Activated naive CD4-positive, alpha-beta T cell treated with anti-CD3 and anti-CD28 coated beads, Interleukin-2, amount 50 U/mL, for 16 hours (primary cell): Measurements from ENCODE around the gene PARN.

Source experiments
- DNase-seq: peaks from one replicate; pipeline ENCODE4 v3.0.0-alpha.2; 2020

The PARN gene

DNA sequence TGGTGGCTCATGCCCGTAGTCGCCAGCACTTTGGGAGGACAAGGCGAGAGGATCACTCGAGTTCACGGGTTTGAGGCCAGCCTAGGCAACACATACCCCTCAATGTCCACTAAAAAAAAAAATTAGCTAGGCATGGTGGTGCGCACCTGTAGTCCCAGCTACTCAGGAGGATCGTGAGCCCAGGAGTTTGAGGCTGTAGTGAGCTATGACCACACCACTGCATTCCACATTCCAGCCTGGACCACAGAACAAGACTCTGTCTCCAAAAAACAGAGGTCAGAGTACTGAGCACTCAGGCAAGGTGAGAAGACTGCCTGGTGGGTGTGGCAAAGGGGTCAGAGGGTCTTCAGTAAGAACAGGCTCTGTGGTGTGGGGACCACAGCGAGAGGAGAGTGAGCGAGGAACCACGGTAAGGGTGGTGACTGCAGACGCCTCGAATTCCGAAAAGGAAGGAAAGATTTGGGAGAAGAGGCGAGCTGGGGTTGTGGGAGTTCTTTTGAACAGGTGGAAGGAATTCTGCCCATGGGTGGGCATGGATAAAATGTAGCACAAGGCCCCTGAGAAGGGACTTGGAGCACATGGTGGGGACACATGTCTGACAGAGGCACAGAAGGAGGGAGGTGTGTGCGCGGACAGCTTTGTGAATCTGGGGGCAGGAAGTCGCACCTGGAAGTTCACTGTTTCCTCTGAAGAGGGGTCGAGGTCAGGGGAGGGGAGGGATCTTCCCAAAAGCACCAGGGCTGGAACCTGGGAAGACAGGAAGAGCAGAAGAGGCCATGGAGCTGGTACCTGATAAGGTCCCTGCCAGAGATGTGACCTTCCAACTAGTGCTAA lies 134.6 kb downstream of the PARN start:
- no peak for DNase-seq

DNA sequence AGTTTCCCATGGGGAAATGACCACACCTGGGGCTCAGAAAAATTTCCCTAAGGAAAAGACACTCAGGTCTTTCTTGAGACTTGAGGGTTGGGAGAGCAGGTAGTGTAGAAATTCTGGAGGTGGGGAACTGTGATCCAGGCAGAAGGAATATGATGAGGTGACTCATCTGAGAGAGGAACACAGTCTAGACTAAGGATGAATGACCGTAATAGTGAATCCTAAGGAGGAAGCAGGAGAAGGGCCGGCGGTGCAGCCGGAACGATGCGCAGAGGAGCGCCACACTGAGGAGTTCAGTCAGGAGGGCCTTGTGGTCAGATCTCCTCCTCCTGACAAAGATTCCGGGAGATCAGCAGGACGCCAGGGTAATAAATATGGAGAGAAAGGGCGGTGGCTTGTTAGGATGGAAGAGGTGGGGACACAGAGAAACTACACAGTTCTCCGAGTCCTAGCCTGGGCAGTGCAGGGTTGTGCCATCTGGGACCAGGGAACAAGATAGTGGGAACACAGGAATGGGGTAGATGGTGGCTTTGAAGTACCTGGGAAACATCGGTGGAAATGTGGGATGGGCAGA lies 135.6 kb downstream of the PARN start:
- DNase-seq, result no peak

DNA sequence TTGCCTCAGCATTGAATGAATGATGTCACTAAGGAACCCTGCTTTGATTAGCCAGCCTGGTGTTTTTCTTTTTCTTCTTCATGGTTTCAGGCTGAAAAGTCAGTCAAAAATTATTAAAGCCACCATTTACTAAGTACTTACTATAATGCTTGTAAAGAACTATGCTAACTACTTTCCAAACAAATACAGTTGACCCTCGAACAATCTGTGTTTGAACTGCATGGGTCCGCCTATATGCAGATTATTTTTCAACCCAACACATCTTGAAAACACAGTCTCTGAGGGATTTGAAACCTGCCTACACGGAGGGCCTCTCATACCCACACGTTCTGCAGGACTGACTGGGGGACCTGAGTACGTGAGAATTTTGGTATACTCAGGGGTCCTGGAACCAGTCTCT lies 136.3 kb downstream of the PARN start:
- DNase-seq, result no peak

DNA sequence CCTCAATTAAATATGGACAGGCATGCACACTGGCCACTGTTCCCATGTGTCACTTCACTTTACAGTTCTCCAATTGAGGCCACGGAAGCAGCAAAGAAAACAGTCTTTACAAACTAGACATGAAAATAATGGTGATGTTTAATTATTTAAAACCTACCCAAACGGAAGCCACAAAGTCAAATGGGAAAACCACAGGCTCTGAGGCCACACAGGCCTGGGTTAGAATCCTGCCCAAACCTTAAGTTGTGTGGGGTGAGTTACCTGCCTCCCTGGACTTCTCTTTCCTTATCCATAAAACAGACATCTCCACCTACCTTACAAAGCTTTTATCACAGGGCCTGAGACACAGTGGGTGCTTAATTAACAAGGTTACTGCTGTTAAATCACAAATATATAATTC lies 137.4 kb downstream of the PARN start:
- no peak for DNase-seq

DNA sequence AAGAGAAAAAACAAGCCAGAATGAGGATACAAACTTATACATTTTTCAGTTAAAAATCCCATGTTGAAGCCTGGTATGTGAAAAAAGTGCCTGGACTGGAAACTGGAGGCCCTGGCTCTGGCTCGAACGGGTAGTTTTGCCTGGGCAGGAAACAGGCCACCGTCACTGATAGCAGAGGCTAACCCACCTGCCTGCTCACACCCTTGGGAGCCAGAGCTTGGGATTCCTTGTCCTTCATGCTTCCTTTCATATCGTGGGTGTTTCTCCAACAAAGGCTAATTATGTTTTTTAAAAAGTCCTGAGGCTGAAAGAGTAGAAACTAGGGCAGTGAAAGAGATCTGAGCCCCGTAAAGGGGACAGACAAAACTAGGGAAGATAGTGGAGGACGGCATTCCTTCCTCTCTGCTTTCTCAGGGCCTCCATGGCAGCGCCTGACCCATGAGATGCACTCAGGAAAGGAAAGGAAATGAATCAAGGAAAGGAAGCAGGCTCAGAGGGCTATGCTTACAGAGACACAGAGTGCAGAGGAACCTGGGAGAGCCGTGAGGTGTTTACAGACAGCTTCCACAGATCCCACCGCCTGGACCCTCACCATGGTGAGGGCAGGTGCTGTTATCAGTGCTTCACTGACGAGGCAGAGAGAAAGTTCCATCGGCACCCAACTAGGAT lies 138.1 kb downstream of the PARN start:
- no peak for DNase-seq

DNA sequence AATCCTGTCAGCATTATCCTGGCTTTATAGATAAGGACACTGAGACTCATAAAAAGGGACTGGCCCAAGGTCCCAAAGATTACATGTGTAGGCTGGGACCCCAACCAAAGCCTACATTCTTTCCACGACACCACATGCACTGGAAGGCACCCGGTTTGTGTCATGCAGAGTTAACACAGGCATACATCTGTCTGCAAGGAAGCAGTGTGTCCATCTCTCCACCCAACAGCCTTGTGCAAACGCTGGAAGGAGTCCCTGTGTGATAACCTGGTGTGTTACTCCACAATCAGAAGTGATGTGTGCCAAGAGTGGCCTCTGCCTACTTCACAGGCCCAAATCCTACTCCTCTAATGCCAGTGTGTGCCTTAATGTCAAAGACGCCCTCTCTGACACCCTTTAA lies 139.8 kb downstream of the PARN start:
- DNase-seq, result no peak

DNA sequence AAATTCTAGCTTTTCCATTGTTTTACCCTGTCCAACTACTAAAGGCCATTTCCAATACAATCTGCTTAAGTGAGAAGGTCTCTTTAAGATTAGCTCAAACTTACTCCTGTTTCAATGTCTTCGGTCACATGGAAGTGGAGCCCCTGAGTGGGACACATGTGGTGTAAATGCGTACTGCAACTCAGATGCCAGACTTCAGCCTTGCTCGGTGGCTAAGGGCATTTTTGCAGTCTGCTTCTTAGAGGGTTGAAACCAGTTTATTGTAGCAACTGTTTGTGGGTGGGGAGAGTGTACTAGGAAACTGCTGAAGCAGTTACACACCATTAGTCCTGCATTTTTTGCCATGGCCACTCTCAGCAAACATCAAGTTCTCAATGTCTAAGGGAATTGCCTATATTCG lies 140.6 kb downstream of the PARN start:
- DNase-seq, result no peak

DNA sequence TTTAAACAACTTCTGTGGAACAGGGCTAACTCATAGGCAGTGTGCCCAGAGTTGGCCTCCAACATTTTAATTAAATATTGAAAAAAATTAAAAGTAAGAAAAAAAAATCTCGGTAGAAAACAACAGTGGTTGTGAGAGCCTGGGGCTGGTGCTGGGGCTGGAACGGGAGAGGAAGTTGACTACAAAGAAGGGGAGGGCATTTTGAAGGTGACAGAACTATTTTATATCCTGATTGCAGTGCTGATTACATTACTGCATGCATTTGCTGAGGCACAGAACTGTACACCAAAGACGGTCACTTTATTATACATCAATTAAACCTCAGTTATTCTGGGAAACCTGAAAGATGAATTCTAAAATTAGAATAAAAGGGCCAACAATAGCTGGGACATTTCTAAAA lies 142.5 kb downstream of the PARN start:
- DNase-seq, result no peak

DNA sequence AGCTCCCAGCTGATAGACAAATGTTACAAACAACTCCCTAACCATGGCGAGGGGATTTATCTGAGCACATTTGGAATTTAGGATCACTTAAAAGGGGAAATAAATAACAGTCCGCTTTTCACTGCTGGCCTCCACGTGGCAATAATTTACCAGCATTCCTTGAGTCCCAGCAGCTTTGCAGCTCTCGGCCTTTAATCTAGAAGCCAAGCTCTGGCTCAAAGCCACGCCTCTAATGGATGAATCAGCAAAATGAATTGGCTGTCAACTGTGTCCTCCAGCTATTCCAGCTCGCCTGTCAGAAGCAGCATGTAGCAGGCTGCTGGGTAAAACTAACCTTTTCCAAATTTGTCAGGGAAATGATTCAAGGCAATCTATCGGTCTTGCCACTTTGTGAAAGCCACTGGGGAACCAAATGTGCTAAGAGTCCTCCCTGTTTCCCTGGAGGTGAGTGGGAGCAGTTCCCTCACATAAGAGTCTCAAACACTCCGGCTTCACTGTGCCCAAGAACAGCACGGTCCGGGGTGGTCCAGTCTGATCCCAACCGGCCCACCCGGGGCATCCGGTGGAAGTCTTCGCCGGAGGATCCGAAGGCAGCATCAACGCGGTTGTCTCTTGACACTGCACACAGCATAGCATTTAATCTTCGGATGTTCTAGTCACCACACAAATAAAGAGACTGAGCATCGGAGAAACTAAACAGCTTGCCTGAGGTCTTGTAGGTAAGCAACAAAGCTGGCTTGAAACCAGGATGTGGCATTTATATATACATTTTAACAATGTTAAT lies 143.3 kb downstream of the PARN start:
- DNase-seq, result no peak

DNA sequence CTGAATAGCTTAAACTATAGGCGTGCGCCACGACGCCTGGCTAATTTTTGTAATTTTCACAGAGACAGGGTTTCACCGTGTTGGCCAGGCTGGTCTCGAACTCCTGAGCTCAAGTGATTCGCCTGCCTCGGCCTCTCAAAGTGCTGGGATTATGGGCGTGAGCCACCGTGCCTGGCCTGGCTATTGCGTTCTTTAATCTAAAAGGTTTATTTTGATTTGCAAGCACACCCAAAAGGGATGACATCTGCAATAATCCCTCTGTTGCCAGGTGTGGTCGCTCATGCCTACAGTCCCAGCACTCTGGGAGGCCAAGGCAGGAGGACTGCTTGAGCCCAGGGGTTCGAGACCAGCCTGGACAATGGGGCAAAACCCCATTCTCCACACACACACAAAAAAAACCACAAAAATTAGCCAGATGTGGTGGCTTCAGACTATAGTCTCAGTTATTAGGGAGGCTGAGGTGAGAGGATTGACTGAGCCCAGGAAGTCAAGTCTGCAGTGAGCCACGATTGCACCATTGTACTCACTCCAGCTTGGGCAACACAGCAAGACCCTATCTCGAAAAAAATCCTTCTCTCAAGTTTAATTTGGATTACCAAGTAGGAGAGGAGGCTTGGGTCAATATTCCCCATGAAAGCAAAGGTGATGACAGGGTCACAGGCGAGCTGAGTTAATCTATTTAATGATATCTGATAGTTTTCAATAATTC lies 144.1 kb downstream of the PARN start:
- no peak for DNase-seq

DNA sequence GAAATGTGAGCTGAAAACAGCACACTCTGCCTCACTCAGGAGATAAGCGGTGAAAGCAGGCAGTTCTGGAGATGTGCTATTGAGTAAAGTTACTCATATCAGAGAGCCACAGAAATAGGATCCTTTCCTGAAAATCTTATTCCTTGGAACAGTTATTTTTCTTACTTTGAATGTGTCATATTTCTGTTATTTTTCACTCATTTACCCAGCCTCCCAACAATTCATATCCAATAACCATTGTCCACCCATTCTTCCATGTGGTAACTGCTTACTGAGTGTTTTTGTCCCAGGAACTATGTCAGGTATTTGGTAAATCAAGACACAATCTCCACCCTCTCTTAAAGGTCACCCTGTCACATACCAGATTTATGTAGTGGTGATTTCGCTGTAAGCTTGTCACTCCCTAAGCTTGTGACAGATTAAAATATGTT lies 144.9 kb downstream of the PARN start:
- no peak for DNase-seq

DNA sequence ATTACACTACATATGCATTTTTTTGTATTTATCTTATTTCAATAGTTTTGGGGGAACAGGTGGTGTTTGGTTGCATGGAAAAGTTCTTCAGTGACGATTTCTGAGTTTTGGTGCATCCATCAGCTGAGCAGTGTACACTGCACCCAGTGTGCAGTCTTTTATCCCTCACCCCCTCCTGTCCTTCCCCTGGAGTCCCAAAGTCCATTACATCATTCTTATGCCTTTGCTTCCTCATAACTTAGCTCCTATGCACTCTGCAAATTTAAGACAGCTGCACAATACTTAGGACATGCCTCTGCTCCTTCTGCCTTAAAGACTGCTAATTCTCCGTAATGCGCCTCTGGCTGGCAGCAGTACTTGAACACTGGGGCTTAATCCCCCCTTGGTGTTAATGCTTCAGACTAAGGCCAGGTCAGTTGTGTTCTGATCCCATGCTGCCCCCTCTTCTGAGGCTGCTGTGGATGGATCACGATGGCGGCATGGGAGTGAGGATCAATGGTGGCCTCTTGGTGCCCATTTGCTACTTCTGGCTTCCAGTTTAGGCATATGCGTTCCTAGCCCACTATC lies 146.2 kb downstream of the PARN start:
- no peak for DNase-seq

DNA sequence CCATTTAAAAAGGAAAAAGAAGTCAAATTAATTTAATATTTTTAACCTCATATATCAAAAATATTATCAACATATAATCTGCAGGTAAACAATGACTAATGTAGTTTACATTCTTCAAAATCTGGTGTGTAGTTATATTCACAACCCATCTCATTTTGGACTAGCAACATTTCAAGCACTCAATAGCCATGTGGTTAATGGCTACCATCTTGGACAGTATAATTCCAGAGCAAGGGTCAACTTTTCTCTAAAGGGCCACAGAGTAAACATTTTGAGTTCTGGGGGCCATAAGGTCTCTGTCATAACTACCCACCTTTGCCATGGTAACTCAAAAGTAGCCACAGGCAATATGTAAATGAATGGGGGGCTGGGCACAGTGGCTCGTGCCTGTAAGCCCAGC lies 153.9 kb downstream of the PARN start:
- DNase-seq, result no peak

DNA sequence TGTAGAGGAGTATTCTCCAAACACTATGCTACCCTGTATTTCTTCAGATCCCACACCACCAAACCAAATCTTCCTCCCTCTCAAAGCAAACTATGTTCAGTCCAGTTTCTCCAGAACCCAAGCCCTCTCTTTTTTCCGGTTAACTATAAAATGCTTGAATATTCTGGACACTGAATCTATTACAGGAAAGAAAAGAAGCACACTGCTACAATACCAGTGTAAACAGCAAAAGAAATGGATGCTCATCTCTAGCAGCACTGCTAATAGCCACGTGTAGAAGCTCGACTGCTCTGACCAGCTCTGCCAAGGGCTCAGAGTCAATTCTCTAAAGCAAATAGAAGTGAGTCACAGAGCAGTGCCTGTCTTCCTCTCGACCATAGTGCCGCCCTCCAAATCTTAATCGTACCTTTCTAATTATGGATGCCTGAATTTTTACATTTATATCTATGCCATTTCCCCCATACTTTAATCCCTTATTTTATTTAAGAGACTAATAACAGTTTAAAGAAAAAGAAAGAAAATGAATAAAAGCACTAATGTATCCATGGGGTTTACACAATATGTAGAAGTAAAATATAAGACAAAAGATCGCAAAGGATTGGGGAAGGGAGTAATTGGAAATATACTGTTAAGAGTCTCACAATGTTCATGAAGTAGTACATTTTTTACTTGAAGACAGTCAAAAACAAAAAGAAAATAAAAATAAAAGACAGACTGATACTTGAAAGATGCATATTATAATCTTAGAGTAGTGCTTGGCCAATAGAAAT lies 154.5 kb downstream of the PARN start:
- no peak for DNase-seq

DNA sequence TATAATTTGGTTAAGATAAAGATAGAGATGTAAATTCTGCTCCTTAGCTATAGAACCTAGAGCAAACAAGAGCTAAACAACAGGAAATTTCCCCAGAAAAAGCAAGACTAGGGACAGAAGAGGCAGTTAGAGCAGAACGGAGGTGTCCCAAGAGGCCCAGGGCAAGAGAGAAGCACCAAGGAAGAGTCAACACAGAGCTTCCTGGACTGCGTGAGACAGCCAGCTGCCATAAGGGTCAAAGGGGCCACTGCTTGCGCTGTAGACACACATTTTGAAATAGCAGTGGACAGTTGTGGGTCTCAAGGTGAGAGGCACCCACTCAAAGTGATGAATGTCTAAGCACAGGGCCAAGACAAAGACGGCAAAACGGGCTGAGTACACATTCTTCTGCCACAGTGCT lies 156.6 kb downstream of the PARN start:
- DNase-seq, result no peak

DNA sequence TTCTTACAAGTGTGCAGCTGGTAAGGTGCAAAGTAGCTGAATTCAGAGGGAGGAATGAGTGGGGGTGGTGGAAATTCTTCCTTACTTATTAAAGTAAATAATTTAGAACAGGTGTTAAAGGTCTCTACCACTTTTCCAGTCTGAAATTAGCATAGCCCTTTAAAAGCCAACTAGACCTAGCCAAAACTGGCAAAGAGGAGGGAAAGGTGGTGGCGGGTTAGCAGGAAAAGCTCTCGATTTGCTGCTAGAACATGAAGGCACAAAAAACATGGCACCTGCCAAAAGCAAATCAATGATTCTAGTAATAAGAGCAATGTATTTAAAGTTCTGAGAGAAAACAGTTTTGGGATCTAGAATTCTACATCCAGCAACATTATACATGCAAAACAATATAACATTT lies 157.7 kb downstream of the PARN start:
- no peak for DNase-seq

DNA sequence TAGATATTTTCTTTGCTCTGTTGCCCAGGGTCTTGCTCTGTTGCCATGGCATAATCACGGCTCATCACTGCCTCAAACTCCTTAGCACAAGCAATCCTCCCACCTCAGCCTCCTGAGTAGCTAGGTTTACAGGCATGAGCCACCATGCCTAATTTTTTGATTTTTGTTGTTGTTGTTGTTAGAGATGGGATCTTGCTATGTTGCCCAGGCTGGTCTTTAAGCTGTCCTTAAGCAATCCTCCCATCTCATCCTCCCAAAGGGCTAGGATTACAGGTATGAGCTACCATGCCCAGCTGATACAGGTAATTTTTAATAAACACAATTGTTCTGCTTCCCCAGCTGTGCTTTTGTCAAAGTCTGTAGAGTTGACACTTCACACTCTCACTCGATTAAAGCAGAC lies 159.3 kb downstream of the PARN start:
- DNase-seq, result no peak

DNA sequence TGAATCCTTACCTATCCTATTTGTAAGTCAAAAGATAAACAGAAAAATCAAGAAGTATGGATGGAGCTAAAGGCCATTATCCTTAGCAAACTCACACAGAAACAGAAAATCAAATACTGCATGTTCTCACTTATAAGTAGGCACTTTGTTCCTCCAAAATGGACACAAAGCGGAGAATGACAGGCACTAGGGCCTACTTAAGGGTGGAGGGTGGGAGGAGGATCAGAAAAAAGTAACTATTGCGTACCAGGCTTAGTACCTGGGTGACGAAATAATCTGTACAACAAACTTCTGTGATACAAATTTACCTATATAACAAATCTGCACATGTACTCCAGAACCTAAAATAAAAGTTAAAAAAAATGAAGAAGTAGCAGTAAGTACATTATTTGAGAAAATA lies 164.3 kb downstream of the PARN start:
- DNase-seq, result no peak

DNA sequence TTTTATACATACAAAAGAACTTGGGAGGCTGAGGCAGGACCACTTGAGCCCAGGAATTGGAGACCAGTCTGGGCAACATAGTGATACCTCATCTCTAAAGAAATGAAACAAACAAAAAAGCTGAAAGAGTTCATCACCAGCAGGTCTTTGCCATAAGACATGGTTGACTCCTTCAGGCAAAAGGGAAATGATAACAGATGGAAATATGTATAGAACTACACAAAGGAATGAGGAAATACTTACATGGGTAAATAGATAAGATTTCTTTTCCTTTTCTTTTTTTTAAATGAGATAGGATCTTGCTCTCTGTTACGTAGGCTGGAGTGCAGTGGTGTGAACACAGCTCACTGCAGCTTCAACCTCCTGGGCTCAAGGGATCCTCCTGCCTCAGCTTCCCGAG lies 165.3 kb downstream of the PARN start:
- DNase-seq, result no peak

DNA sequence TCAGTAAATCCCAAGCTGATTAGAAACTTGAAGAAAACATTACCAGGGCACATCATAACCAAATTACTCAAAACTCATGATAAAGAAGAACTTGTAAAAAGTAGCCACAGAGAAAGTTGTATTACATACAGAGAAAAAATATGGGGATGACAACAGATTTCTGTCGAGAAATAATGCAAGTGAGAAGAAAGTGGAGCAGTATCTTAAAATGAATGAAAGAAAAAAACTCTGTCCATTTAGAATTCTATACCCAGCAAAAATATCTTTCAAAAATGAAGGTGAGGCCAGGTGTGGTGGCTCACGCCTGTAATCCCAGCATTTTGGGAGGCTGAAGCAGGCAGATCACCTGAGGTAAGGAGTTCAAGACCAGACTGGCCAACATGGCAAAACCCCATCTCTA lies 165.9 kb downstream of the PARN start:
- DNase-seq, result no peak

DNA sequence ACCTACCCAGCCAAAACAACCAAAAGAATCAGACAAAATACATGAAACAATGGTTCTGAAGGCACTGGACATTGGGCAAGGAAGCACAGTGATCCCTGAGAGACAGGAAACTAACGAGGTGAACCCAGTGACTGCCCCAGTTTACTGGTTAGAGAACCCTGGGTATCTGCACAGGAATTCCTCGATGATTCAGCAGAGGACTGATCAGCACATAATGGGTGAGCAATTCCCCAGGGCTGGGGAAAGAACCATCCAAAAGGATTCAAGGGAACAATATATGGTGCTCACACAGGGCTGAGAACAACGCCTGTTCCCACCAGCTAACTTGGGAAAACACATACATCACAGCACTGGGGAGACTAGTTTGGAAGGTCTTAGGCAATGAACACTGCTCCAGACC lies 167.2 kb downstream of the PARN start:
- DNase-seq, result no peak

DNA sequence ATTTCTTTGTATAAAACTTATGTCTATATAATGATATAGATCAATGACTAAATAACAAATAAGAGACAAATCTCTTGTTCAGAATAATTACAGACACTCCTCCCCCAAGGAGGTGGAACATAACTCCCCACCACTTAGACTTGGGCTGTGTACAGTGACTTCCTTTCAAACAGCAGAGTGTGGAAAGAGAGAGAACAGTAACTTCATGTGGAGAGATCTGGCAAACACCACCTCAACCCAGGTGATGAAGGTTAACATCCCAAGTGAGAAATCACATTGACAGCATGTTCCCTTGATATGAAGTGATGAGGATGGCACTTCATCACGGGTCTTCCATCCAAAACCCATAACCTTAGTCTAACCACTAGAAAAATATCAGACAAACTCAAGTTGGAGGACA lies 169.3 kb downstream of the PARN start:
- DNase-seq, result no peak
